GM23338 (cell line): Measurements from ENCODE around the gene KCNN3.

Source experiments
- CREB1 ChIP-seq: fragments of 250-450 bp; sonication (Bioruptor Pico); IDR thresholded peaks from 2 replicates; pipeline ENCODE4 v1.5.0; 2020; ENCODE audit warnings: low read depth, mild to moderate bottlenecking, moderate library complexity
- ETS1 ChIP-seq: IDR thresholded peaks from 2 replicates; pipeline ENCODE4 v1.6.1; 2016; ENCODE audit warnings: antibody characterized with exemption
- EZH2 ChIP-seq: fragments of 200-600 bp; sonication (generic); IDR thresholded peaks from one replicate; pipeline ENCODE4 v1.8.0; 2017; ENCODE audit warnings: antibody characterized with exemption, mild to moderate bottlenecking, low read depth; ENCODE audit not compliant: unreplicated experiment
- EZH2phosphoT487 ChIP-seq: fragments of 200-600 bp; sonication (generic); IDR thresholded peaks from one replicate; pipeline ENCODE4 v1.8.1; 2018; ENCODE audit warnings: antibody characterized with exemption; ENCODE audit not compliant: unreplicated experiment
- JUNB ChIP-seq: IDR thresholded peaks from one replicate; pipeline ENCODE4 v1.6.1; 2016; ENCODE audit warnings: antibody characterized with exemption; ENCODE audit not compliant: unreplicated experiment
- NANOG ChIP-seq: IDR thresholded peaks from 2 replicates; pipeline ENCODE4 v1.6.1; 2016; ENCODE audit warnings: antibody characterized with exemption, borderline replicate concordance
- POLR2AphosphoS5 ChIP-seq: IDR thresholded peaks from 2 replicates; pipeline ENCODE4 v1.6.1; 2016; ENCODE audit warnings: antibody characterized with exemption, low read depth
- STAT1 ChIP-seq: IDR thresholded peaks from one replicate; pipeline ENCODE4 v1.6.1; 2016; ENCODE audit warnings: antibody characterized with exemption; ENCODE audit not compliant: unreplicated experiment
- ZNF114 ChIP-seq: fragments of 250-450 bp; sonication (Bioruptor Pico); IDR thresholded peaks from 2 replicates; pipeline ENCODE4 v1.5.0; 2020; ENCODE audit warnings: mild to moderate bottlenecking, moderate library complexity
- ZNF331 ChIP-seq: fragments of 250-450 bp; sonication (Bioruptor Pico); IDR thresholded peaks from 2 replicates; pipeline ENCODE4 v1.5.0; 2020; ENCODE audit warnings: low read depth, mild to moderate bottlenecking, moderate library complexity
- ZNF462 ChIP-seq: fragments of 250-450 bp; sonication (Bioruptor Pico); IDR thresholded peaks from 2 replicates; pipeline ENCODE4 v1.5.0; 2020; ENCODE audit warnings: mild to moderate bottlenecking, moderate library complexity
- TF ChIP-seq, protein P1 (sequence below), 2 experiments: fragments of 200-600 bp in 1 of 2; sonication (generic) in 1 of 2; conservative IDR thresholded peaks; 2 replicates each; pipeline versions ENCODE4 v1.5.1 to v1.6.1; 2016 to 2017; ENCODE audit warnings: antibody characterized with exemption in 2 of 2, low read depth in 2 of 2, mild to moderate bottlenecking in 2 of 2, moderate library complexity in 1 of 2
- TF ChIP-seq, protein P2 (sequence below): IDR thresholded peaks from one replicate; pipeline ENCODE4 v1.6.1; 2018; ENCODE audit warnings: antibody characterized with exemption; ENCODE audit not compliant: unreplicated experiment

GRCh38 chr1:154760469-154760933 is 109.6 kb downstream of the KCNN3 start:
- TF ChIP-seq, protein P1, sequence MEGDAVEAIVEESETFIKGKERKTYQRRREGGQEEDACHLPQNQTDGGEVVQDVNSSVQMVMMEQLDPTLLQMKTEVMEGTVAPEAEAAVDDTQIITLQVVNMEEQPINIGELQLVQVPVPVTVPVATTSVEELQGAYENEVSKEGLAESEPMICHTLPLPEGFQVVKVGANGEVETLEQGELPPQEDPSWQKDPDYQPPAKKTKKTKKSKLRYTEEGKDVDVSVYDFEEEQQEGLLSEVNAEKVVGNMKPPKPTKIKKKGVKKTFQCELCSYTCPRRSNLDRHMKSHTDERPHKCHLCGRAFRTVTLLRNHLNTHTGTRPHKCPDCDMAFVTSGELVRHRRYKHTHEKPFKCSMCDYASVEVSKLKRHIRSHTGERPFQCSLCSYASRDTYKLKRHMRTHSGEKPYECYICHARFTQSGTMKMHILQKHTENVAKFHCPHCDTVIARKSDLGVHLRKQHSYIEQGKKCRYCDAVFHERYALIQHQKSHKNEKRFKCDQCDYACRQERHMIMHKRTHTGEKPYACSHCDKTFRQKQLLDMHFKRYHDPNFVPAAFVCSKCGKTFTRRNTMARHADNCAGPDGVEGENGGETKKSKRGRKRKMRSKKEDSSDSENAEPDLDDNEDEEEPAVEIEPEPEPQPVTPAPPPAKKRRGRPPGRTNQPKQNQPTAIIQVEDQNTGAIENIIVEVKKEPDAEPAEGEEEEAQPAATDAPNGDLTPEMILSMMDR (conservative IDR thresholded peaks at IDR 0.05; ENCODE audit: low read depth in 2 of 2), result peak; percentile 74 to 79
- no peak for TF ChIP-seq POLR2AphosphoS5
- TF ChIP-seq, protein P2, sequence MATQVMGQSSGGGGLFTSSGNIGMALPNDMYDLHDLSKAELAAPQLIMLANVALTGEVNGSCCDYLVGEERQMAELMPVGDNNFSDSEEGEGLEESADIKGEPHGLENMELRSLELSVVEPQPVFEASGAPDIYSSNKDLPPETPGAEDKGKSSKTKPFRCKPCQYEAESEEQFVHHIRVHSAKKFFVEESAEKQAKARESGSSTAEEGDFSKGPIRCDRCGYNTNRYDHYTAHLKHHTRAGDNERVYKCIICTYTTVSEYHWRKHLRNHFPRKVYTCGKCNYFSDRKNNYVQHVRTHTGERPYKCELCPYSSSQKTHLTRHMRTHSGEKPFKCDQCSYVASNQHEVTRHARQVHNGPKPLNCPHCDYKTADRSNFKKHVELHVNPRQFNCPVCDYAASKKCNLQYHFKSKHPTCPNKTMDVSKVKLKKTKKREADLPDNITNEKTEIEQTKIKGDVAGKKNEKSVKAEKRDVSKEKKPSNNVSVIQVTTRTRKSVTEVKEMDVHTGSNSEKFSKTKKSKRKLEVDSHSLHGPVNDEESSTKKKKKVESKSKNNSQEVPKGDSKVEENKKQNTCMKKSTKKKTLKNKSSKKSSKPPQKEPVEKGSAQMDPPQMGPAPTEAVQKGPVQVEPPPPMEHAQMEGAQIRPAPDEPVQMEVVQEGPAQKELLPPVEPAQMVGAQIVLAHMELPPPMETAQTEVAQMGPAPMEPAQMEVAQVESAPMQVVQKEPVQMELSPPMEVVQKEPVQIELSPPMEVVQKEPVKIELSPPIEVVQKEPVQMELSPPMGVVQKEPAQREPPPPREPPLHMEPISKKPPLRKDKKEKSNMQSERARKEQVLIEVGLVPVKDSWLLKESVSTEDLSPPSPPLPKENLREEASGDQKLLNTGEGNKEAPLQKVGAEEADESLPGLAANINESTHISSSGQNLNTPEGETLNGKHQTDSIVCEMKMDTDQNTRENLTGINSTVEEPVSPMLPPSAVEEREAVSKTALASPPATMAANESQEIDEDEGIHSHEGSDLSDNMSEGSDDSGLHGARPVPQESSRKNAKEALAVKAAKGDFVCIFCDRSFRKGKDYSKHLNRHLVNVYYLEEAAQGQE, result no peak
- TF ChIP-seq EZH2, result no peak
- no peak for TF ChIP-seq EZH2phosphoT487
- TF ChIP-seq CREB1 (CRISPR knock-in tag), result no peak
- no peak for TF ChIP-seq ETS1
- no peak for TF ChIP-seq JUNB
- TF ChIP-seq STAT1, result no peak
- TF ChIP-seq ZNF331 (CRISPR knock-in tag), result no peak
- no peak for TF ChIP-seq NANOG
- no peak for TF ChIP-seq ZNF114
- no peak for TF ChIP-seq ZNF462 (CRISPR knock-in tag)
